Activated T-helper 2 cell treated with anti-CD3 and anti-CD28 coated beads, Interferon-gamma antibody, Interleukin-2, Interleukin-4, amounts not matched to agents 10 μg/mL and 5 μg/mL and 100 μg/mL, durations not matched to agents 14 hours and 24 hours and 36 hours (primary cell): ENCODE results near the gene RNPEP. TPM values are rescaled to one million over a fixed set of nuclear protein-coding genes. Genes with fewer than 3 reads are reported as not detected.
"Not testable (repeated sequence)": the region's sequence is repeated elsewhere in the genome, so short reads cannot be mapped to it uniquely, and the experiment has no call there.

Source experiments
- DNase-seq: peaks from one replicate; pipeline ENCODE4 v3.0.0; 2021; ENCODE audit warnings: low spot score
- H3K27ac Mint-ChIP-seq: one replicate; pipeline ENCODE4 v1.8.0; 2021; ENCODE audit warnings: mixed read lengths
- H3K27me3 Mint-ChIP-seq: one replicate; pipeline ENCODE4 v1.8.0; 2021; ENCODE audit warnings: low read depth, mixed read lengths
- H3K36me3 Mint-ChIP-seq: one replicate; pipeline ENCODE4 v1.8.0; 2021; ENCODE audit warnings: low read depth, mixed read lengths
- H3K4me1 Mint-ChIP-seq: one replicate; pipeline ENCODE4 v1.8.0; 2021; ENCODE audit warnings: low read depth, mixed read lengths
- H3K4me3 Mint-ChIP-seq: one replicate; pipeline ENCODE4 v1.8.0; 2021; ENCODE audit warnings: low read depth, mild to moderate bottlenecking, moderate library complexity, mixed read lengths
- H3K9me3 Mint-ChIP-seq: one replicate; pipeline ENCODE4 v1.8.0; 2021; ENCODE audit warnings: mixed read lengths
- intact Hi-C: fragments of 100-400 bp; cut with micrococcal nuclease; formaldehyde crosslinking; loops from one replicate; pipeline ENCODE4 v1.15.1; 2023
- total RNA-seq: library from RNA; stranded (reverse); gene quantifications from 2 replicates; pipeline ENCODE4 v1.2.3, GENCODE V29; 2022

The RNPEP gene
- total RNA-seq = 42.5 and 43.6 TPM in 2 replicates

- H3K4me1 Mint-ChIP-seq = peaks cover 17% of the 10 kb centered on the region
- H3K4me3 Mint-ChIP-seq = peak within 1 kb of the TSS; percentile 97
- peaks cover 8% of the 10 kb centered on the region for H3K27me3 Mint-ChIP-seq
- no peaks in the 10 kb centered on the region for H3K9me3 Mint-ChIP-seq
- DNase-seq = peak; percentile 49
- peaks cover 3% of the 10 kb centered on the region for H3K36me3 Mint-ChIP-seq
- peak within 1 kb of the TSS; percentile 84 for H3K27ac Mint-ChIP-seq
- intact Hi-C loops = loop anchor here (1.0 kb wide), 1 partner anchor 28 kb away; the partner anchor contains the start of gene TIMM17A
Observed at GRCh38 chr1:201982623-201983379, at the start of gene RNPEP. RNPEP (plus strand) TSS chr1:201982648; CDS start chr1:201982667, 19 bp downstream.

GRCh38 chr1:201933840-201934430 lies 48.5 kb upstream of the RNPEP start:
- intact Hi-C loops = no loop called here
- no peak overlapping the region for H3K4me3 Mint-ChIP-seq
- H3K9me3 Mint-ChIP-seq = no peaks in the 10 kb centered on the region
- no peaks in the 10 kb centered on the region for H3K36me3 Mint-ChIP-seq
- peaks cover 20% of the 10 kb centered on the region for H3K27me3 Mint-ChIP-seq
- DNase-seq = no peak
- H3K4me1 Mint-ChIP-seq = no peaks in the 10 kb centered on the region
- no peak overlapping the region for H3K27ac Mint-ChIP-seq

GRCh38 chr1:201937624-201938213 lies 44.7 kb upstream of the RNPEP start:
- Mint-ChIP-seq H3K27me3 (peaks cover 19% of the 10 kb centered on the region), H3K4me3 (no peak overlapping the region), H3K9me3 (no peaks in the 10 kb centered on the region), H3K27ac (no peak overlapping the region), H3K36me3 (no peaks in the 10 kb centered on the region), H3K4me1 (no peaks in the 10 kb centered on the region)
- intact Hi-C loops = no loop called here
- DNase-seq = no peak

- intact Hi-C loops = no loop called here
- H3K4me3 Mint-ChIP-seq = no peak overlapping the region
- H3K27me3 Mint-ChIP-seq = peaks cover 17% of the 10 kb centered on the region
- DNase-seq = no peak
- no peaks in the 10 kb centered on the region for H3K36me3 Mint-ChIP-seq
- H3K27ac Mint-ChIP-seq = no peak overlapping the region
- H3K9me3 Mint-ChIP-seq = no peaks in the 10 kb centered on the region
- H3K4me1 Mint-ChIP-seq = no peaks in the 10 kb centered on the region
Observed at GRCh38 chr1:201938440-201939035, 43.9 kb upstream of the RNPEP start.

GRCh38 chr1:201939148-201939547 lies 43.3 kb upstream of the RNPEP start:
- Mint-ChIP-seq H3K9me3 (no peaks in the 10 kb centered on the region), H3K27ac (no peak overlapping the region), H3K4me3 (no peak overlapping the region), H3K4me1 (no peaks in the 10 kb centered on the region), H3K27me3 (peaks cover 23% of the 10 kb centered on the region), H3K36me3 (no peaks in the 10 kb centered on the region)
- intact Hi-C loops = no loop called here
- DNase-seq = no peak

- Mint-ChIP-seq H3K4me1 (no peaks in the 10 kb centered on the region), H3K27ac (no peak overlapping the region), H3K9me3 (no peaks in the 10 kb centered on the region), H3K36me3 (no peaks in the 10 kb centered on the region), H3K27me3 (peaks cover 21% of the 10 kb centered on the region), H3K4me3 (no peak overlapping the region)
- DNase-seq = no peak
- intact Hi-C loops = no loop called here
Observed at GRCh38 chr1:201939574-201939973, 42.9 kb upstream of the RNPEP start.

GRCh38 chr1:201940316-201940715 lies 42.1 kb upstream of the RNPEP start:
- not testable (repeated sequence) for H3K36me3 Mint-ChIP-seq, H3K9me3 Mint-ChIP-seq, DNase-seq, H3K4me1 Mint-ChIP-seq, H3K27ac Mint-ChIP-seq, H3K4me3 Mint-ChIP-seq
- peaks cover 24% of the 10 kb centered on the region for H3K27me3 Mint-ChIP-seq
- intact Hi-C loops = loop anchor here (5.0 kb wide), 1 partner anchor 43 kb away; no protein-coding TSS in a partner anchor

- H3K4me3 Mint-ChIP-seq = no peak overlapping the region
- no peaks in the 10 kb centered on the region for H3K36me3 Mint-ChIP-seq
- H3K9me3 Mint-ChIP-seq = no peaks in the 10 kb centered on the region
- H3K27me3 Mint-ChIP-seq = peaks cover 32% of the 10 kb centered on the region
- H3K4me1 Mint-ChIP-seq = peaks cover 4% of the 10 kb centered on the region
- intact Hi-C loops = loop anchor here (5.0 kb wide), 1 partner anchor 44 kb away; no protein-coding TSS in a partner anchor
- no peak for DNase-seq
- H3K27ac Mint-ChIP-seq = no peak overlapping the region
Observed at GRCh38 chr1:201941420-201942128, 40.9 kb upstream of the RNPEP start.

GRCh38 chr1:201942129-201942495 lies 40.3 kb upstream of the RNPEP start:
- Mint-ChIP-seq H3K4me1 (peaks cover 4% of the 10 kb centered on the region), H3K27me3 (peaks cover 37% of the 10 kb centered on the region), H3K4me3 (no peak overlapping the region), H3K27ac (no peak overlapping the region), H3K9me3 (no peaks in the 10 kb centered on the region), H3K36me3 (no peaks in the 10 kb centered on the region)
- intact Hi-C loops = loop anchor here (5.0 kb wide), 1 partner anchor 45 kb away; no protein-coding TSS in a partner anchor
- no peak for DNase-seq

GRCh38 chr1:201944002-201944401 lies 38.4 kb upstream of the RNPEP start:
- Mint-ChIP-seq H3K27me3 (peaks cover 49% of the 10 kb centered on the region), H3K9me3 (no peaks in the 10 kb centered on the region), H3K4me3 (no peak overlapping the region), H3K36me3 (no peaks in the 10 kb centered on the region), H3K27ac (no peak overlapping the region), H3K4me1 (peaks cover 4% of the 10 kb centered on the region)
- DNase-seq = no peak
- intact Hi-C loops = loop anchor here (5.0 kb wide), 1 partner anchor 47 kb away; no protein-coding TSS in a partner anchor

GRCh38 chr1:201944639-201945038 lies 37.8 kb upstream of the RNPEP start:
- no peaks in the 10 kb centered on the region for H3K9me3 Mint-ChIP-seq
- intact Hi-C loops = loop anchor here (5.0 kb wide), 1 partner anchor 47 kb away; no protein-coding TSS in a partner anchor

GRCh38 chr1:201945157-201945556 lies 37.3 kb upstream of the RNPEP start:
- Mint-ChIP-seq H3K4me3 (no peak overlapping the region), H3K27me3 (peaks cover 50% of the 10 kb centered on the region)
- intact Hi-C loops = no loop called here

More at GRCh38 chr1:201944639-201945038, 37.8 kb upstream of the RNPEP start:
- no peaks in the 10 kb centered on the region for H3K36me3 Mint-ChIP-seq
- peaks cover 50% of the 10 kb centered on the region for H3K27me3 Mint-ChIP-seq
- peaks cover 4% of the 10 kb centered on the region for H3K4me1 Mint-ChIP-seq
- no peak for DNase-seq
- H3K27ac Mint-ChIP-seq = no peak overlapping the region
- no peak overlapping the region for H3K4me3 Mint-ChIP-seq

More at GRCh38 chr1:201945157-201945556, 37.3 kb upstream of the RNPEP start:
- H3K4me1 Mint-ChIP-seq = peaks cover 4% of the 10 kb centered on the region
- H3K36me3 Mint-ChIP-seq = no peaks in the 10 kb centered on the region
- H3K27ac Mint-ChIP-seq = no peak overlapping the region
- DNase-seq = no peak
- no peaks in the 10 kb centered on the region for H3K9me3 Mint-ChIP-seq
